ENCODE results near the gene NTRK1. TPM values are rescaled to one million over a fixed set of nuclear protein-coding genes. Genes with fewer than 3 reads are reported as not detected.

The NTRK1 gene
- total RNA-seq, 1 donor from 2014 or later, result 2.4 TPM

- intact Hi-C loops (cut with DNase I), result no loop called here
- DNase-seq (ENCODE audit: missing footprints), result peak; percentile 28
- no peak for ATAC-seq
Measured at GRCh38 chr1:156901966-156902915, 41.6 kb downstream of the NTRK1 start.

GRCh38 chr1:156903328-156904091 lies 42.8 kb downstream of the NTRK1 start:
- peak; percentile 50 for DNase-seq (ENCODE audit: missing footprints)

GRCh38 chr1:156904187-156904959 lies 43.7 kb downstream of the NTRK1 start:
- peak; percentile 27 for ATAC-seq
- intact Hi-C loops (cut with DNase I), result no loop called here
- peak; percentile 62 for DNase-seq (ENCODE audit: missing footprints)

More at GRCh38 chr1:156903328-156904091, 42.8 kb downstream of the NTRK1 start:
- ATAC-seq, result no peak
- intact Hi-C loops (cut with DNase I), result no loop called here

GRCh38 chr1:156905176-156905575 lies 44.5 kb downstream of the NTRK1 start:
- intact Hi-C loops (cut with DNase I), result no loop called here
- ATAC-seq (no peak), DNase-seq (ENCODE audit: missing footprints) (no peak)

GRCh38 chr1:156905651-156906050 lies 45.0 kb downstream of the NTRK1 start:
- DNase-seq (ENCODE audit: missing footprints) (no peak), ATAC-seq (no peak)
- intact Hi-C loops (cut with DNase I), result no loop called here

- no peak for ATAC-seq
- intact Hi-C loops (cut with DNase I), result no loop called here
- DNase-seq (ENCODE audit: missing footprints), result peak; percentile 64
Measured at GRCh38 chr1:156906206-156906906, 45.7 kb downstream of the NTRK1 start.

GRCh38 chr1:156908541-156908940 lies 47.9 kb downstream of the NTRK1 start:
- intact Hi-C loops (cut with DNase I), result no loop called here
- ATAC-seq, result no peak
- DNase-seq (ENCODE audit: missing footprints), result no peak

- intact Hi-C loops (cut with DNase I), result no loop called here
- no peak for ATAC-seq
- DNase-seq (ENCODE audit: missing footprints), result no peak
Measured at GRCh38 chr1:156908955-156909354, 48.3 kb downstream of the NTRK1 start.

- no peak for DNase-seq (ENCODE audit: missing footprints)
Measured at GRCh38 chr1:156909671-156910070, 49.0 kb downstream of the NTRK1 start.

GRCh38 chr1:156910309-156910782 lies 49.7 kb downstream of the NTRK1 start:
- intact Hi-C loops (cut with DNase I), result no loop called here
- DNase-seq (ENCODE audit: missing footprints), result no peak
- ATAC-seq, result no peak

More at GRCh38 chr1:156909671-156910070, 49.0 kb downstream of the NTRK1 start:
- no peak for ATAC-seq
- intact Hi-C loops (cut with DNase I), result no loop called here

- DNase-seq (ENCODE audit: missing footprints) (no peak), ATAC-seq (no peak)
- intact Hi-C loops (cut with DNase I), result no loop called here
Measured at GRCh38 chr1:156911577-156912298, 51.1 kb downstream of the NTRK1 start.

- intact Hi-C loops (cut with DNase I), result no loop called here
- ATAC-seq, result no peak
- no peak for DNase-seq (ENCODE audit: missing footprints)
Measured at GRCh38 chr1:156912310-156912709, 51.6 kb downstream of the NTRK1 start.

- no peak for DNase-seq (ENCODE audit: missing footprints)
- peak; percentile 29 for ATAC-seq
Measured at GRCh38 chr1:156912861-156913808, 52.5 kb downstream of the NTRK1 start.

GRCh38 chr1:156913809-156914387 lies 53.2 kb downstream of the NTRK1 start:
- DNase-seq (ENCODE audit: missing footprints) (no peak), ATAC-seq (no peak)
- intact Hi-C loops (cut with DNase I), result no loop called here

More at GRCh38 chr1:156912861-156913808, 52.5 kb downstream of the NTRK1 start:
- intact Hi-C loops (cut with DNase I), result no loop called here

GRCh38 chr1:156914440-156914856 lies 53.8 kb downstream of the NTRK1 start:
- no peak for DNase-seq (ENCODE audit: missing footprints)
- no peak for ATAC-seq
- intact Hi-C loops (cut with DNase I), result no loop called here

Data from Right ventricle myocardium inferior (tissue), 1 donor.